NT2/D1 (cell line): Measurements from ENCODE around the gene ITIH4.

Experiments used
- YY1 ChIP-seq: IDR thresholded peaks from 2 replicates; pipeline ENCODE4 v1.6.1; 2011; ENCODE audit not compliant: insufficient read length, insufficient read depth
- ZNF274 ChIP-seq: IDR thresholded peaks from 2 replicates; pipeline ENCODE4 v1.6.1; 2011; ENCODE audit warnings: mild to moderate bottlenecking, low read depth, low read length

GRCh38 chr3:52784931-52785590 is 45.4 kb downstream of the ITIH4 start:
- no peak for TF ChIP-seq ZNF274
- TF ChIP-seq YY1: no peak
